ENCODE data around the gene SCLT1.

Gene SCLT1

GRCh38 chr4:129064717-129065116 lies 28.6 kb downstream of the SCLT1 start:
- DNase-seq = no peak

GRCh38 chr4:129063640-129064039 lies 29.7 kb downstream of the SCLT1 start:
- DNase-seq = no peak

- DNase-seq = no peak
These were observed 30.8 kb downstream of the SCLT1 start for GRCh38 chr4:129062580-129062979.

GRCh38 chr4:129059028-129059427 lies 34.3 kb downstream of the SCLT1 start:
- no peak for DNase-seq

GRCh38 chr4:129046055-129046959 lies 47.0 kb downstream of the SCLT1 start:
- DNase-seq = no peak

- DNase-seq = no peak
These were observed 49.8 kb downstream of the SCLT1 start for GRCh38 chr4:129043523-129043922.

- DNase-seq = no peak
These were observed 52.9 kb downstream of the SCLT1 start for GRCh38 chr4:129040471-129040870.

GRCh38 chr4:129037093-129037492 lies 56.2 kb downstream of the SCLT1 start:
- DNase-seq = no peak

GRCh38 chr4:129014566-129015509 lies 78.5 kb downstream of the SCLT1 start:
- DNase-seq = no peak

- no peak for DNase-seq
These were observed 85.2 kb downstream of the SCLT1 start for GRCh38 chr4:129008096-129008495.

GRCh38 chr4:128986908-128987307 lies 106.4 kb downstream of the SCLT1 start:
- DNase-seq = no peak

GRCh38 chr4:128986019-128986418 lies 107.3 kb downstream of the SCLT1 start:
- DNase-seq = no peak

GRCh38 chr4:128983771-128984485 lies 109.4 kb downstream of the SCLT1 start:
- DNase-seq = no peak

GRCh38 chr4:128981377-128981776 lies 112.0 kb downstream of the SCLT1 start:
- no peak for DNase-seq

- DNase-seq = no peak
These were observed 112.5 kb downstream of the SCLT1 start for GRCh38 chr4:128980816-128981326.

- DNase-seq = no peak
These were observed 113.4 kb downstream of the SCLT1 start for GRCh38 chr4:128979934-128980333.

- DNase-seq = no peak
These were observed 114.4 kb downstream of the SCLT1 start for GRCh38 chr4:128978985-128979384.

- DNase-seq = no peak
These were observed 119.2 kb downstream of the SCLT1 start for GRCh38 chr4:128974136-128974581.

GRCh38 chr4:128973384-128973783 lies 120.0 kb downstream of the SCLT1 start:
- no peak for DNase-seq

GRCh38 chr4:128961405-128961804 lies 131.9 kb downstream of the SCLT1 start:
- no peak for DNase-seq

- DNase-seq = no peak
These were observed 135.1 kb downstream of the SCLT1 start for GRCh38 chr4:128958194-128958593.

- no peak for DNase-seq
These were observed 135.9 kb downstream of the SCLT1 start for GRCh38 chr4:128957459-128957858.

GRCh38 chr4:128955751-128956150 lies 137.6 kb downstream of the SCLT1 start:
- no peak for DNase-seq
